HG02870 (cell line): ENCODE measurements around the gene TBC1D24.
"Not testable (repeated sequence)": the region's sequence is repeated elsewhere in the genome, so short reads cannot be mapped to it uniquely, and the experiment has no call there.

Experiments used
- ATAC-seq: cut with Tn5 transposase; IDR thresholded peaks from one replicate; pipeline ENCODE4 v1.9.1; 2021; ENCODE audit warnings: mild to moderate bottlenecking, moderate library complexity; ENCODE audit not compliant: unreplicated experiment

TBC1D24 gene

DNA sequence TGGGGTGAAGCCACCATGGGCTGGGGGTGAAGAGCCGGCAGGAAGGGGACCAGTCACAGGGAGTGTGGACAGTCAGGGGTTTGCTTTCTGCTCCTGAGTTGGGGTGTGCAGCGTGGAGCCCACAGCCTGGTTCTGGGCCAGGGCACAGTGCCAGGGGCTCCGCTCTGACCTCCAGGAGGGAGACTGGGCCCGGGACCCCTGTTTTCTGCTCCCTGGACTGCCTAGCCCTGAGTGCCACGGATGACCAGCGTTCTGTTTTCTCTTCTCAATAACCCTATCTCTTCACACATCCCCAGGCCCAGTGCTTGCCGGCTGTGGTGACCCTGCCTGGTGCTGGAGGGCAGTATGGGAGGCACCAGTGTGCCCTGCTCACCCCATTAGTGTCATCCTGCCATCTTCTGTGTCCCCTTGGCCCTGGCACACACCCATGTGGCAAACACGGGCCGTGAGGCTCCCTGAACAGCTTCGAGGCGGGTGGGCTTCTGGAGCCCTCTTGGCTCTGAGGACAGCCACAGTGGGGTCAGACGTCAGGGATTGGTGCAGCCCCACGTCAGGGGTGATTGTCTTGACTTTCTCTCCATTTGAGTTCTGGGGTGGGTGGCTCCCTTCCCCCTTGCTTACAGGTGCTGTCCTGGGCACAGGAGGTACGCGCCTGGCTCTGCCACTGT is 55.2 kb downstream of the TBC1D24 start:
- no peak for ATAC-seq

- no peak for ATAC-seq
Observed at GRCh38 chr16:2530629-2531318, 55.8 kb downstream of the TBC1D24 start.

DNA sequence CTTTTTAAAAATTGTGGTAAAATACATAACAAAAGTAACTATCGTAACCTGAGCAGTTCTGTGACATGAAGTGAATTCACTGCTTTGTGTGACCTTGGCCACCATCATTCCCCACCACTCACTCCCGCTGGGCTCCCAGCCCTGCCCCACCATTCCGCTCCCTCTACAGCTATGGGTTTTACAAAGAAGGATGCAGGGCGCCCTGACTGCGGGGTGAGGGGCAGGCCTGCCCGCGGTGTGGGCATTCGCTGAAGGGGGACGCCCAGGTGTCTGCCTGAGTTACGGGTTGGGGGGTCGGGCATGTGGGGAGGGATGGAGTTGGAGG is 56.4 kb downstream of the TBC1D24 start, which contains the start of gene CEMP1:
TSS of gene CEMP1 (minus strand) at position 38 of the 325 bp plus-strand sequence. CDS start 335 bp downstream, outside the sequence.
- ATAC-seq = no peak

DNA sequence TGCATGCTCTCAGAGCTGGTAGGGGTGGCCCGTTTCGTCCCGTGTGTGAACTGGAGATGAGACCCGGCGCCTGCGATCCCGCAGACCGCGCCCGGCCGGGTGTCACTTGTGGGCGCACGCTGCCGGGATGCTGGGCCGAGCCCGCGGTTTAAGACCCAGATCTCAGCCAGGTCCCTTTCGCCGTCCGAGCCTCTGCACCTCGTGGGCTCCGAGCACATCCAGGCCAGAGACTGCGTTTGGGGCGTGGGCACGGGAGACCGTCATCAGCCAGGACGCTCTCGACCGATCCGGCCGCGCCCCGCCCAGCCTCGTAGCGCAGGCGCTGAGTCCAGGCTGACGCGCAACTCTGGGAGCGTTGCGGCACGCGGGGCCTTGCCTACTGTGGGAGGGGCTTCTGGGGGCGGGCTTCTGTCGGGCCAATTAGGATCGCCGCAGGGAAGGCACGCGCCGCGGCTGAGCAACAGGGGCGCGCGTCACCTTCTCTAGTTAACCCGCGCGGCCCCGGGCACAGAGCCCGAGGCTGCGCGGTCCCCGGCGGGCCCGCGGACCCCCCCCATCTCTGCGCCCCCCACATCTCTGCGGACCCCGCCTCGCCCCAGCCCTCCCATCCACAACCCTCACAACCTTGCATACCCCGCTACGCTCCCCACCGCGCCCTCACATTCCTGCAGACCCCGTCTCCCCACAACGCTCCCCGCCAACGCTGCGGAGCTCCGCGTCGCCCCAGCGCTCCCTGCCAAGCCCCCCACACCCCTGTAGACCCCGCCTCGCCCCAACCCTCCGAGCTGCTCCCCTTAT is 57.0 kb downstream of the TBC1D24 start:
- peak; percentile 83 for ATAC-seq

DNA sequence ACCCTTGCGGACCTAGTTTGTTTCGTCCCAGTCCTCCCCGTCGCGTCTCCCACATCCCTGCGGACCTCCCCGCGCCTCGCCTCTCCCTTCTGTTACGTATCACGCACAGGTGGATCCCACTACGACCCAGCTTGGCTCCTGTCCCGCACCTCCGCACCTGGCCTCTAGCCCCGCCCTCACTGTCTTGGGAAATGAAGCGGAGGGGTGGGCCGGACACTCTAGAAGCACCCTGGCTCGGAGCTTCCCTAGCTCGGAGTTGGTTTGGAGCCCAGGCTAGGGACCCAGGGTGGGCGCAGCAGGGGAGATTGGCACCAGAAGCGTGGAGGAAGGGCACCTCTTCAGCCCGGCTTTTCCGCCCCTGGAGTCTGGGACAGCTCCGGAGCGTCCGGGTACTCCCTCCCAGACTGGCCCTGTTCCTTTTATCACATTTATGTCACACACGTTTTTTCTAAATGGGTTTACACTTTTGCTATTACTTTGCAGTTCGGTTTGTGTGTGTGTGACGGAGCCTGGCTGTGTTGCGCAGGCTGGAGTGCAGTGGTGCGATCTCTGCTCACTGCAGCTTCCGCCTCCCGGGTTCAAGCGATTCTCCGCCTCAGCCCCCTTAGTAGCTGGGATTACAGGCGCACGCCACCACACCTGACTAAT is 57.7 kb downstream of the TBC1D24 start:
- ATAC-seq = no peak

GRCh38 chr16:2533142-2533755 is 58.3 kb downstream of the TBC1D24 start:
- ATAC-seq = not testable (repeated sequence)

DNA sequence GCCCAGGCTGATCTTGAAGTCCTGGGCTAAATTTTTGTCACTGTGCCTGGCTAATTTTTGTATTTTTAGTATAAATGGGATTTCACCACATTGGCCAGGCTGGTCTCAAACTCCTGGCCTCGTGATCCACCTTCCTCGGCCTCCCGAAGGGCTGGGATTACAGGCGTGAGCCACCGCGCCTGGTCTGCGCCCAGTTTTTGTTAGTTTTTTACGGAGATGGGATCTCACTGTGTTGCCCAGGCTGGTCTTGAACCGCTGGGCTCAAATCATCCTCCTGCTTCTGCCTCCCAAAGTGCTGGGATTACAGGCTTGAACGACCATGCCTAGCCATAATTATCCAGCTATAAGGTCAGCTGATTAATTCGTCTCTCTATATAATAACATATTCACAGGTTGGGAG is 59.0 kb downstream of the TBC1D24 start:
- no peak for ATAC-seq

- ATAC-seq = not testable (repeated sequence)
Observed at GRCh38 chr16:2534335-2534734, 59.4 kb downstream of the TBC1D24 start.

- ATAC-seq = no peak
Observed at GRCh38 chr16:2535625-2536013, 60.7 kb downstream of the TBC1D24 start.

- ATAC-seq = peak; percentile 82
Observed at GRCh38 chr16:2537451-2538379, 62.8 kb downstream of the TBC1D24 start, which contains the start of gene PDPK1. TSS of gene PDPK1 (plus strand) at chr16:2538021. CDS start at chr16:2538113, 92 bp downstream.

DNA sequence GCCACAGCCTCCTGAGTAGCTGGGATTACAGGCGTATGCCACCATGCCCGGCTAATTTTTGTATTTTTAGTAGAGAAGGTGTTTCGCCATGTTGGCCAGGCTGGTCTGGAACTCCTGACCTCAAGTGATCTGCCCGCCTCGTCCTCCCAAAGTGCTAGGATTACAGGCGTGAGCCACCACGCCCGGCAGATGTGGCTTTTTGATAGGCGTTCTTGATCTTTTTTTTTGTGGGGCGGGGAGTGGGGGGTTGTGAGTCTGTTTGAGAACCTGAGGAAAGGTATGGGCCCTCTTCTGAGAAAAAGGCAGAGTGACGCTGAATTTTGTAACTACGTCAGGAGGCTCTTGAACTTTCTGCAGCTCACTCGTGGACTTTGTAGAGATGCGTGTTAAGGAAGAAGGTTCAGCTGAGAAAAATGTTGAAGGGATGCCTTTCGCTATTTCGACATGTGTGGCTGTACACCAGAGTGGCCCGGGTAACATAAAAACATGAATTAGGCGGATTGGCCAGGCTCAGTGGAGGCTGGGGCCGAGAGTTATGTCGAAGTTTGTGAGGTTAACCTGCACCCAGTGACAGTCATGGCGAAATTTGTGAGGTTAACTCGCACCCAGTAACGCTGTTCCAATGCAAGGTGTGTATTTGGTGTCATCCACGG is 64.4 kb downstream of the TBC1D24 start:
- not testable (repeated sequence) for ATAC-seq

DNA sequence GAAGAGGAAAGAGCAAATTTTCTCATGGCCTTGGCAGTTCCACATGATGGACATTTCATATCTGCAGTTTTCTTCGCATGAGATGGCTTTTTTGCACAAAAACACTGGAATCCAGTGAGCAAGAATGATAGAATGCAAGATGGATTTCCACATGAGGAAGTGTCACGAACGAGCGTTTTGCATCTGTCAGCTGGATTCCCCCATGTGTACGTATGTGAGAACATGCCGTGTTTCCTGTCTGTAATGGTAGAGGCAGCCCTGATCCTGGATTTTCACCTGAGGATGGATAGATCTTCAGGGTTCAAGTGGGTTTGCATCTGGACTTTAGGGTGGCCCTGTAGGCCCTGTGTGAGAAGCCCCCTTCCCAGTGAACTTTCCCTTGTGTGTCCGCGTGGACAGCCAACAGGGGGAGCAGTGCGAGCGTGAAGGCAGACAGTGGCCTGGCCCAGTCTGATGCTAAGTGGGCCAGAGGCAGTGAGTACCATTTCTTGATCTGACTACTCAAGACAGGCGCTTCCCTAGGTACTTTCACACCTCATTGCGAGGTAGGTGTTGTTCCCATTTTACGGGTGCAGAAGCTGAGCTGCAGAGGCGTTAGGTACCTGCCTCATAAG is 65.0 kb downstream of the TBC1D24 start:
- not testable (repeated sequence) for ATAC-seq

GRCh38 chr16:2540912-2541311 is 66.0 kb downstream of the TBC1D24 start:
- ATAC-seq = not testable (repeated sequence)

DNA sequence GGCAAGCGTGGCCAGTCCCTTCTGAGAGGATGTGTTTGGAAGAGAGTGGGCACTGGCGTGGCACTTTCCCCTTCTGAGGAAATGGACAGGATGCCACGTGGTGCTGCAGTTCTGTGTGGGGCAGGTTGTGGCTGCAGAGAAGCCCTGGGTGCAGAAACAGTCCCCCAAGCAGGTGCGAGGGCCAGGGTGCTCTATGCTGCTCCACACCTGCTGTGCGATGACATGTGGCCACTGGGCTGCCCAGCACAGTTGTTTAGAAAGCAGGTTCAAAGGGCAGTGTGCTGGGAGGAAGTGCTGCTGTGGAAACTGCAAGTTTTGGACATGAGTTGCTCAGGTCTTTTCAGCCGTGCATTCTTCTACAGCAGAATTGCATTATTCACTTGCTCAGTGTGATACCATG is 66.5 kb downstream of the TBC1D24 start:
- not testable (repeated sequence) for ATAC-seq

- not testable (repeated sequence) for ATAC-seq
Observed at GRCh38 chr16:2543771-2544170, 68.8 kb downstream of the TBC1D24 start.

GRCh38 chr16:2550283-2550878 is 75.5 kb downstream of the TBC1D24 start:
- not testable (repeated sequence) for ATAC-seq

GRCh38 chr16:2551420-2551889 is 76.5 kb downstream of the TBC1D24 start:
- ATAC-seq = not testable (repeated sequence)
